Neural cell (in vitro differentiated cells): Measurements from ENCODE around the gene FKBP2.

Source experiments
- EP300 ChIP-seq: fragments of 450-650 bp; conservative IDR thresholded peaks from 2 replicates; pipeline ENCODE4 v1.6.1; 2014; ENCODE audit warnings: antibody characterized with exemption, mild to moderate bottlenecking, moderate library complexity; ENCODE audit not compliant: poor library complexity, severe bottlenecking
- MXI1 ChIP-seq: fragments of 450-650 bp; conservative IDR thresholded peaks from 2 replicates; pipeline ENCODE4 v1.6.1; 2014; ENCODE audit warnings: antibody characterized with exemption, mild to moderate bottlenecking; ENCODE audit not compliant: poor library complexity, severe bottlenecking
- POLR2AphosphoS5 ChIP-seq: IDR thresholded peaks from 2 replicates; pipeline ENCODE4 v1.6.1; 2012
- RAD21 ChIP-seq: fragments of 450-650 bp; conservative IDR thresholded peaks from 2 replicates; pipeline ENCODE4 v1.6.1; 2014; ENCODE audit warnings: antibody characterized with exemption, mild to moderate bottlenecking, moderate library complexity
- SMC3 ChIP-seq: fragments of 450-650 bp; conservative IDR thresholded peaks from 2 replicates; pipeline ENCODE4 v1.6.1; 2014; ENCODE audit warnings: antibody characterized with exemption, mild to moderate bottlenecking, moderate library complexity; ENCODE audit not compliant: poor library complexity
- TF ChIP-seq, protein P1 (sequence below): fragments of 450-650 bp; IDR thresholded peaks from 2 replicates; pipeline ENCODE4 v1.5.1; 2014; ENCODE audit warnings: antibody characterized with exemption, mild to moderate bottlenecking, moderate library complexity; ENCODE audit not compliant: poor library complexity, severe bottlenecking
- TF ChIP-seq, protein P2 (sequence below): IDR thresholded peaks from 2 replicates; pipeline ENCODE4 v1.6.1; 2012; ENCODE audit warnings: borderline replicate concordance

DNA sequence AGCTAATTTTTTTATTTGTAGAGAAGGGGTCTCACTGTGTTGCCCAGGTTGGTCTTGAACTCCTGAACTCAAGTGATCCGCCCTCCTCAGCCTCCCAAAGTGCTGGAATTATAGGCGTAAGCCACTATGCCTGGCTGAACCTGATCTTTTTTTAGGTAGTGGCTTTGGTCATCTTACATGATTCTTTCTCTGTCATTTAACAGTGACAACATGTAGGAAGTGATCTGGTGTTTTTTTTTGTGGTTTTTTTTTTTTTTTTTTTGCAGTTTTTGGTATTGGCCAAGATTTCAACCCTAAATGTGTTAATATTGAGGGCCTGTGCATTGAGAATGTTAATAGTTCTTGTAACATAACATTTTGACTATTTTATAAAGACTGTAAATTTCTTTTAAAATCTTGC is 42.4 kb upstream of the FKBP2 start:
- TF ChIP-seq MXI1 (no peak), POLR2AphosphoS5 (no peak), EP300 (no peak), SMC3 (no peak), RAD21 (no peak)
- TF ChIP-seq, protein P1, sequence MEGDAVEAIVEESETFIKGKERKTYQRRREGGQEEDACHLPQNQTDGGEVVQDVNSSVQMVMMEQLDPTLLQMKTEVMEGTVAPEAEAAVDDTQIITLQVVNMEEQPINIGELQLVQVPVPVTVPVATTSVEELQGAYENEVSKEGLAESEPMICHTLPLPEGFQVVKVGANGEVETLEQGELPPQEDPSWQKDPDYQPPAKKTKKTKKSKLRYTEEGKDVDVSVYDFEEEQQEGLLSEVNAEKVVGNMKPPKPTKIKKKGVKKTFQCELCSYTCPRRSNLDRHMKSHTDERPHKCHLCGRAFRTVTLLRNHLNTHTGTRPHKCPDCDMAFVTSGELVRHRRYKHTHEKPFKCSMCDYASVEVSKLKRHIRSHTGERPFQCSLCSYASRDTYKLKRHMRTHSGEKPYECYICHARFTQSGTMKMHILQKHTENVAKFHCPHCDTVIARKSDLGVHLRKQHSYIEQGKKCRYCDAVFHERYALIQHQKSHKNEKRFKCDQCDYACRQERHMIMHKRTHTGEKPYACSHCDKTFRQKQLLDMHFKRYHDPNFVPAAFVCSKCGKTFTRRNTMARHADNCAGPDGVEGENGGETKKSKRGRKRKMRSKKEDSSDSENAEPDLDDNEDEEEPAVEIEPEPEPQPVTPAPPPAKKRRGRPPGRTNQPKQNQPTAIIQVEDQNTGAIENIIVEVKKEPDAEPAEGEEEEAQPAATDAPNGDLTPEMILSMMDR: no peak
- TF ChIP-seq, protein P2, sequence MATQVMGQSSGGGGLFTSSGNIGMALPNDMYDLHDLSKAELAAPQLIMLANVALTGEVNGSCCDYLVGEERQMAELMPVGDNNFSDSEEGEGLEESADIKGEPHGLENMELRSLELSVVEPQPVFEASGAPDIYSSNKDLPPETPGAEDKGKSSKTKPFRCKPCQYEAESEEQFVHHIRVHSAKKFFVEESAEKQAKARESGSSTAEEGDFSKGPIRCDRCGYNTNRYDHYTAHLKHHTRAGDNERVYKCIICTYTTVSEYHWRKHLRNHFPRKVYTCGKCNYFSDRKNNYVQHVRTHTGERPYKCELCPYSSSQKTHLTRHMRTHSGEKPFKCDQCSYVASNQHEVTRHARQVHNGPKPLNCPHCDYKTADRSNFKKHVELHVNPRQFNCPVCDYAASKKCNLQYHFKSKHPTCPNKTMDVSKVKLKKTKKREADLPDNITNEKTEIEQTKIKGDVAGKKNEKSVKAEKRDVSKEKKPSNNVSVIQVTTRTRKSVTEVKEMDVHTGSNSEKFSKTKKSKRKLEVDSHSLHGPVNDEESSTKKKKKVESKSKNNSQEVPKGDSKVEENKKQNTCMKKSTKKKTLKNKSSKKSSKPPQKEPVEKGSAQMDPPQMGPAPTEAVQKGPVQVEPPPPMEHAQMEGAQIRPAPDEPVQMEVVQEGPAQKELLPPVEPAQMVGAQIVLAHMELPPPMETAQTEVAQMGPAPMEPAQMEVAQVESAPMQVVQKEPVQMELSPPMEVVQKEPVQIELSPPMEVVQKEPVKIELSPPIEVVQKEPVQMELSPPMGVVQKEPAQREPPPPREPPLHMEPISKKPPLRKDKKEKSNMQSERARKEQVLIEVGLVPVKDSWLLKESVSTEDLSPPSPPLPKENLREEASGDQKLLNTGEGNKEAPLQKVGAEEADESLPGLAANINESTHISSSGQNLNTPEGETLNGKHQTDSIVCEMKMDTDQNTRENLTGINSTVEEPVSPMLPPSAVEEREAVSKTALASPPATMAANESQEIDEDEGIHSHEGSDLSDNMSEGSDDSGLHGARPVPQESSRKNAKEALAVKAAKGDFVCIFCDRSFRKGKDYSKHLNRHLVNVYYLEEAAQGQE: no peak
